Stimulated activated naive CD4-positive, alpha-beta T cell treated with Interleukin-2 at 50 U/mL for 16 hours (primary cell): Measurements from ENCODE around the gene KLF13.

ENCODE experiments used
- DNase-seq: peaks from one replicate; lab custom pipeline; 2025; lab: John Stamatoyannopoulos, UW

Gene KLF13

GRCh38 chr15:31326156-31326874, at the start of gene KLF13:
TSS of gene KLF13 (plus strand) at chr15:31326835. CDS start at chr15:31327213, 378 bp downstream.
- peak; percentile 97 for DNase-seq

GRCh38 chr15:31277335-31278060, 49.1 kb upstream of the KLF13 start:
- DNase-seq = no peak

- no peak for DNase-seq
Observed at GRCh38 chr15:31278061-31278445, 48.6 kb upstream of the KLF13 start.

DNA sequence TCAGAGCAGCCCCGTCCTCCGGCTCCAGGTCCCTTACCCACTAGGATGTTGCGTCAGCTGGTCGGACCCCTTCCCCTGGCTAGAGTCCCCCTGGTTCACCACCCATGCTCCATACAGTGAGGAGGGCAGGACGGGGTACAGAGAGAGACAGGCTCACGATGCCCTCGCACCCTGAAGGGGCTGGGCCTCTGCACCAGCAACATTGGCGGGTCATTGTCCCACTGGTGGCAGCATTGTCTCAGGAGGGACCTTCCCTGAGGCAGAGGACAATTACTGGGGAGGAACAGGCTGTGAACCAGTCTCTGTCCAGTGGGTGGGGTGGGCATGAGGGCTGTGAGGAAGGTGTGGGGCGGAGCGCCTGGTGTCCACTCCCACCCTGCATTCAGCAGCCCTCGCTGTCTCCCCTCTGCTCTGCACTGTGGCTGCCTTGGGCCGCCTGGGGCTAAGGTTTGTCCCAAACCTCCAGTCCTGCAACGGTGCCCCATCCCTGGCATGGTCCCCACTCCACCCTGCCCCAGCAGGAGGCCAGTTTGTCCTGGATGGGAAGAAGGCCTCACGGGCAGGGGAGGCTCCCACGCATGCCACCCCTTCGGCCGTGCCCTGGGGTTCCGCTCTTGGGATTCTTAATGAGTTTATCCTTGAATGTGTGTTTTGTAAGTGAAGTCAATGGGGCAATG, 48.0 kb upstream of the KLF13 start:
- no peak for DNase-seq

- no peak for DNase-seq
Observed at GRCh38 chr15:31279221-31280045, 47.2 kb upstream of the KLF13 start.

GRCh38 chr15:31280046-31280830, 46.4 kb upstream of the KLF13 start:
- DNase-seq = no peak

GRCh38 chr15:31280831-31281216, 45.8 kb upstream of the KLF13 start:
- no peak for DNase-seq

GRCh38 chr15:31283043-31283442, 43.6 kb upstream of the KLF13 start:
- no peak for DNase-seq

- DNase-seq = no peak
Observed at GRCh38 chr15:31285772-31286261, 40.8 kb upstream of the KLF13 start.

- DNase-seq = no peak
Observed at GRCh38 chr15:31291048-31291578, 35.5 kb upstream of the KLF13 start.

DNA sequence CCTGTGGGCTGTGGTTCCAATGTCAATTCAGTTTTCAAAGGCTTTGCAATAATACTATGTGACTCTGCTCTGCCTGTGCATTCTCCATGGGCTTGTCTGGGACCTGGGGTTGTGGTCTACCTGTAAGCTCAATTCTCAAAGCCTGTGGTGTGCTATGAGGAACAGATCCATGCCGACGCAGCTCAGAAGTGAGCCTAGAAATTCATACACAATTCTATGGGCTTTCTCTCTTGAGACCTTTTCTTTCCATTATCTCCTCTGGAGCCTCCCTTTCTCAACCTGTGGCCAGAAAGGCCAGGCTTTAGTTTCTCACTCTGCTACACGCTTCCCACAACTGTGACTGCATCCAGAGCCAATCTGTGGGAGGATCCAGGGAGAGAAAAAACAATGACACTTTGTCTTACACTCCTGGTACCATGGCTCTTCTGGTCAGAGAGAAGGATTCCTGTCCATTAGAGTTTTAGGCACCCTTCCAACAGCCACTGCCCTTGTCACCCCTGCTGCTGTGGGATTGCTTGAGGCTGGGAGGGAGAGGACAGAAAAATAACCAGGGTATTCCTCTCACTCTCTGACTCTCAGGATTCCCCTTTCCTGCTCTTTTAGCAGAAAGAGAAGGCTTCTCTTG, 34.1 kb upstream of the KLF13 start:
- DNase-seq = no peak

- no peak for DNase-seq
Observed at GRCh38 chr15:31293655-31294054, 33.0 kb upstream of the KLF13 start.

GRCh38 chr15:31294067-31294466, 32.6 kb upstream of the KLF13 start:
- DNase-seq = no peak

DNA sequence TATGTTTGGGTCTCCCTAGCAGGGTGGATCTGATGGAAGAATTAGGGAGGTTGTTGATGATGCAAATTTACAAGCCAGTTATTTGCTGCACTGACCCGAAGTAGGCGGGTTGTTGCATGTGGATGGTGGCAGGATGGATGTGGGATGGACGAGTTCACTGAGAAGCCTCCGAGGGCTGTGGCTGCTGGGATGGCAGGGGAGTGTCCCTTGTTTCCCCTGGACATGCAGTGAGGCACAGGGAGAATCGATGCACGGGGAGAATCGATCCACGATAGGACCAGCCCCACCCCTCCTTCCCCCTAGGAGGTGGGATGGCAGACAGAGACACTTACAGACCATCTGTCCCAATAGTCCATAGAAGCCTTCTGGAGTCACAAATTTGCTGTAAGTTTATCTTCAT, 31.0 kb upstream of the KLF13 start:
- DNase-seq = no peak

DNA sequence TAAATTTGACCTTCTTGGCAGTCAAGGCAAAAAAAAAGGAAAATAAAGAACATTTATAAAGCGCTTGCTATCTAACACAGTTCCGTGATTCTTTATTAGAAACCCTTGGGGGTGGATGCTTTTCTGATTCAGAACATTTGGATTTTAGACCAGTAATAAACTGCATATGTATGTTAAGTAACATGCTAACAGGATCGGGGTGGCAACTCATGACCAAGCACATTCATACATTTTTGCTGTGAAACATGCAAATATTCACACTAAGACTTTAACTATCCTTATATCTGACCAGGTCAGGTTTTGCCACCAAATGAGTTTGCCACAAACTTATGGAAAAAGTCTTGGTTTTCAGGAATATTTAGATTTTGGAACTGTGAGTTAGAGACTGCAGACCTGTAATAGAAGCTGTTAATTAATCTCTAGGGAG, 30.4 kb upstream of the KLF13 start:
- DNase-seq = no peak

GRCh38 chr15:31296646-31297574, 29.7 kb upstream of the KLF13 start:
- DNase-seq = no peak

DNA sequence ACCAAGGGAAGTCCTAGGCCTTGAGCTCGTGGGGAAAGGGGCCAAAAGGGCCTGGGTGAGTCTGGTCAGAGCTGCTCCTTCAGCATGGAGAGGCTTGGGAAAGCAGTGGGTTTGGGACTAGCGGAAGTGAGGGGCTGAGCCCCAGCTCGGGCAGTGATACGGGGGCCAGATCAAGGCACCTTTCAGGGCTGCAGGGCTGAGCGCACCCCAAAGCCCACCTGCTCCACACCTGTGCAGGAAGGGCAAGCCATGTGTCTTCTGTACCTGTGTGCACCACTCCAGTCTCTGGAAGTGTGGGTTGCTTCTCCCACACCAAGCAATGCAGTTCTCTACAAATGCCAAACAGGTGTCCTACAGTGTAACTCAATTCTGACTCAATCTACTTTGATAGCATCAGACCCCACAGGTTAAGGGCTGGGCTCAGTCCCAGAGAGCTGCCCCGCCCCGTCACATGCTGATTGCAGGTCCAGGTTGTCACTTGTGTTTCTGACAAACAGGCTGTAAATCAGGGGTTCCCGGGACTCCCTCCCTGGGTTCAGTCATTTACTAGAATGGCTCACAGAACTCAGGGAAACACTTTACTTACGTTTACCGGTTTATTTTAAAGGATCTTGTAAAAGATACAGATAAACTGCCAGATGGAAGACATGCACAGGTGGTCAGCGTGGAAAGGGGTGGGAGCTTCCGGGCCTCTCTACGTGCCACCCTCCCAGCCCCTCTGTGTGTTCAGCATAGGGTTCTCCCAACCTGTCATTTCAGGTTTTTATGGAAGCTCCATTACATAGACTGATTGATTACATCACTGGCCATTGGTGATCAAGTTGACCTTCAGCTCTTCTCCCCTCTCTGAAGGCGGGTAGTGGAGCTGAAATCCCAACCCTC, 28.8 kb upstream of the KLF13 start:
- DNase-seq = no peak

DNA sequence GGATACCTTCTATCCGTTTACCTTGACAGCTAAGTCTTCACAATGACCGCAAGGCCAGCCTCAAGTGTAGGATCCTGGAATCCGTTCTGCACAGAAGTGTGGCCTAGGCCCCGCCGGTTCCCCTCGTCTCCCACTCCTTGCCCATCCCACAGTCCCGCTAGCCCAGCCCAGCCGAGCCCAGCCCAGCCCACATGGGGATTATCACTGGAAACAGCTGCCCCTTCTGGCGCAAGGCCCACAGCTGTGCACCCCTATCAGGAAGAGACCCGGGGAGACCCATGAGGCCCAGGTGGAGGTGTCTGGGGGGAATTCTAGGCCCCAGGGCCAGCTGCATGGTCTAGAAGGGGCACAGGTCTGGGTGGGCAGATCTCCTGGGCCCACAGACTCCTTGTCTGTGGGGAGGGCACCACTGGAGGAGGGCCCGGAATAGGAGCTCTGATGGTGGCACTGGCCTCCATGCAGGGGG, 27.9 kb upstream of the KLF13 start:
- DNase-seq = no peak
